ENCODE results near the gene TAGLN2. TPM values are rescaled to one million over a fixed set of nuclear protein-coding genes. Genes with fewer than 3 reads are reported as not detected.

The TAGLN2 gene
- polyA plus RNA-seq, 3 donors: 658 to 1,259 (median 918) TPM

DNA sequence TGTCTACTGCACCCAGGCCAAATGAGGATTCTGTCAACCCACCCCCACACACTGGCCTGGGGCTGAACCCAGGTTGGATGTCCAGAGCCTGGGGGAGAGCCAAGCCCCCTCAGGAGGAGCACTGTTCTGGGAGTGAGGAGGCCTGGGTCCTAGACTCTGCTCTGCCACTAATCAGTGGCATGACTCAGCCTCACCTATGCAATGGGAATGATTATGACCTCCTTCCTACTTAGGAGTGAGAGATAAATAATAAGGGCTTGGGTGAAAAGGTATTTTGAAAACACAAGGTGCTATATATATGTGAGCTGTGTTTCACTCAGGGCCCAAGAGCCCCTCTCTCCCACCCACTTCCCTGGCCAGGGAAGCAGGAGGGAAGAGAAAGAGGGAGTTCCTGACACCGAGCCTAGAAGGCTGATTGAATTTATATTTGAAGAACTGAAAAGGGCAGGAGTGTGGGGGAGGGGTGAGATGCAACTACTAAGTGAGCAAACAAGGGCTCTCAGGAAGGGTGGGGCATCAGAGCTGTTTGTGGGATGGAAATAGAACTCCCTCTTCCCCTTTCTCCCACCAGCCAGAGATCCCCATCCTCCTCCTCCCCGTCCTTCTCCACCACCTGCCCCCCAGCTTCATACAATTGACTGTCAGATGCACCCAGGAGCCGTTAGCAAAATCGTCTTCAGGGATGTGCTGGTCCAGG lies 11.9 kb upstream of the TAGLN2 start:
- Mint-ChIP-seq H3K27me3 (ENCODE audit: low read depth in 3 of 3) (peaks cover 0 to 4% (median 2%) of the 10 kb centered on the region in 3 donors), H3K4me3 (peak overlapping the region; percentile 62 to 72), H3K36me3 (peaks cover 0 to 3% of the 10 kb centered on the region in 2 donors), H3K27ac (peak overlapping the region in 4 of 7 donors; percentile 14 to 84 (median 50)), H3K9me3 (peaks cover 0 to 1% (median 0%) of the 10 kb centered on the region in 7 donors), H3K4me1 (peaks cover 60% of the 10 kb centered on the region)
- H3K4me3 ChIP-seq (replicated peaks in 1 of 3; ENCODE audit: low read depth in 2 of 3, low read length in 3 of 3): peak overlapping the region in 1 of 3 experiments; percentile 63
- H3K9me3 ChIP-seq (replicated peaks in 1 of 2; ENCODE audit: control insufficient read depth in 1 of 2, insufficient read depth in 1 of 2, low read length in 2 of 2): no peaks in the 10 kb centered on the region
- H3K4me1 ChIP-seq (ENCODE audit: control insufficient read depth in 1 of 2, insufficient read depth in 2 of 2, low read length in 2 of 2): peaks cover 40 to 50% of the 10 kb centered on the region in 2 donors
- H3K27ac ChIP-seq (ENCODE audit: low read depth in 1 of 2, low read length in 2 of 2): peak overlapping the region; percentile 1 to 43
- no peaks in the 10 kb centered on the region for H3K36me3 ChIP-seq (replicated peaks in 1 of 2; ENCODE audit: control insufficient read depth in 1 of 2, insufficient read depth in 2 of 2, low read length in 2 of 2)
- H2AFZ ChIP-seq (ENCODE audit: insufficient read depth, low read depth, low read length, poor library complexity, severe bottlenecking): peak overlapping the region; percentile 59
- DNase-seq: peak; percentile 27 to 36 (median 31)
- peak overlapping the region; percentile 77 for H3K4me2 ChIP-seq (replicated peaks; ENCODE audit: extremely low read depth, low read length, poor library complexity, severe bottlenecking)
- H4K20me1 ChIP-seq (ENCODE audit: insufficient read depth, low read length): no peaks in the 10 kb centered on the region
- TF ChIP-seq, protein P1, sequence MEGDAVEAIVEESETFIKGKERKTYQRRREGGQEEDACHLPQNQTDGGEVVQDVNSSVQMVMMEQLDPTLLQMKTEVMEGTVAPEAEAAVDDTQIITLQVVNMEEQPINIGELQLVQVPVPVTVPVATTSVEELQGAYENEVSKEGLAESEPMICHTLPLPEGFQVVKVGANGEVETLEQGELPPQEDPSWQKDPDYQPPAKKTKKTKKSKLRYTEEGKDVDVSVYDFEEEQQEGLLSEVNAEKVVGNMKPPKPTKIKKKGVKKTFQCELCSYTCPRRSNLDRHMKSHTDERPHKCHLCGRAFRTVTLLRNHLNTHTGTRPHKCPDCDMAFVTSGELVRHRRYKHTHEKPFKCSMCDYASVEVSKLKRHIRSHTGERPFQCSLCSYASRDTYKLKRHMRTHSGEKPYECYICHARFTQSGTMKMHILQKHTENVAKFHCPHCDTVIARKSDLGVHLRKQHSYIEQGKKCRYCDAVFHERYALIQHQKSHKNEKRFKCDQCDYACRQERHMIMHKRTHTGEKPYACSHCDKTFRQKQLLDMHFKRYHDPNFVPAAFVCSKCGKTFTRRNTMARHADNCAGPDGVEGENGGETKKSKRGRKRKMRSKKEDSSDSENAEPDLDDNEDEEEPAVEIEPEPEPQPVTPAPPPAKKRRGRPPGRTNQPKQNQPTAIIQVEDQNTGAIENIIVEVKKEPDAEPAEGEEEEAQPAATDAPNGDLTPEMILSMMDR (IDR thresholded peaks at IDR 0.05): no peak
- peak overlapping the region; percentile 5 for H3K9ac ChIP-seq (ENCODE audit: insufficient read depth, low read length, poor library complexity, severe bottlenecking)
- H3K79me2 ChIP-seq (ENCODE audit: insufficient read depth, low read length): peaks cover 55% of the 10 kb centered on the region
- H3K27me3 ChIP-seq (ENCODE audit: control insufficient read depth in 2 of 2, insufficient read depth in 2 of 2, low read length in 2 of 2): no peaks in the 10 kb centered on the region
- WGBS (ENCODE audit: insufficient coverage): 3% methylated on average over 3 of the region's 4 CpGs
- intact Hi-C loops (cut with micrococcal nuclease): loop anchor here (2.0 to 10.0 kb wide), 3 partner anchors 70 to 158 kb away; partner anchors contain the start of gene IGSF8 (in 1 of the 2)

DNA sequence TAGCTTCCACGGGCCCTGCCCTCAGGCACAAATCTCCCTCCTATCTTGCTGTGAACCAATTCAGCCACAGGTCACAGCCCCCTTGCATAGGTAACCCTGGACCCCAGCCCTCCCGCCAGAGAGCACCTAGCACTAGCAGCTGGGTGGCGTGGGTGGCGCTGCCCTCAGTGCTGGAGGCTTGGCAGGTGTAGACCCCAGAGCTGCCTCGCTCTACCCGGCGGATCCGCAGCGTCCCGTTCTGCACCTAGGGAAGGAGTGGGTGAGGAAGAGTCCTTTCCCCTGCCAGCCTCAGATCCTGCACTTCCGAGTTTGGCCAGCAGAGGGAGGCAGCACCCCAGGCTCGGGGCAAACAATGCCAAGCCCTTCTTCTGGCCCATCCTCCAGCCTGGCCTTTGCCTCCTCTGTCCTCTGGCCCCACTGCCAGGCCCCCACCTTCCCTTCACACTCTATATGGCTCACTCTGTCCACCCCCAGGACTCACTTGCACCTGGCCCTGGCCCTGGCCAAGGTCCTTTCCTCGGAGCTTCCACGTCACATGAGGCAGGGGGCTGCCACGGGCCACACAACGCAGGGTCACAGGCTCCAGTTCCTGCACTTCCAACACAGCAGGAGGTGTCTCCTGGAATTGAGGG lies 11.1 kb upstream of the TAGLN2 start:
- no peak overlapping the region for H2AFZ ChIP-seq (ENCODE audit: insufficient read depth, low read depth, low read length, poor library complexity, severe bottlenecking)
- TF ChIP-seq, protein P1 (IDR thresholded peaks at IDR 0.05): peak; percentile 99
- no peaks in the 10 kb centered on the region for H3K9me3 ChIP-seq (replicated peaks in 1 of 2; ENCODE audit: control insufficient read depth in 1 of 2, insufficient read depth in 1 of 2, low read length in 2 of 2)
- H3K36me3 Mint-ChIP-seq: peaks cover 0 to 3% of the 10 kb centered on the region in 2 donors
- no peaks in the 10 kb centered on the region for H3K27me3 ChIP-seq (ENCODE audit: control insufficient read depth in 2 of 2, insufficient read depth in 2 of 2, low read length in 2 of 2)
- H3K4me1 ChIP-seq (ENCODE audit: control insufficient read depth in 1 of 2, insufficient read depth in 2 of 2, low read length in 2 of 2): peaks cover 40 to 50% of the 10 kb centered on the region in 2 donors
- H4K20me1 ChIP-seq (ENCODE audit: insufficient read depth, low read length): no peaks in the 10 kb centered on the region
- peak overlapping the region in 1 of 3 experiments; percentile 63 for H3K4me3 ChIP-seq (replicated peaks in 1 of 3; ENCODE audit: low read depth in 2 of 3, low read length in 3 of 3)
- peak overlapping the region in 1 of 2 donors; percentile 43 for H3K27ac ChIP-seq (ENCODE audit: low read depth in 1 of 2, low read length in 2 of 2)
- H3K79me2 ChIP-seq (ENCODE audit: insufficient read depth, low read length): peaks cover 50% of the 10 kb centered on the region
- peak; percentile 65 to 72 (median 69) for DNase-seq
- H3K27me3 Mint-ChIP-seq (ENCODE audit: low read depth in 3 of 3): peaks cover 0 to 2% (median 2%) of the 10 kb centered on the region in 3 donors
- peaks cover 57% of the 10 kb centered on the region for H3K4me1 Mint-ChIP-seq
- 31% methylated on average over 16 of the region's 16 CpGs for WGBS (ENCODE audit: insufficient coverage)
- H3K9me3 Mint-ChIP-seq: peaks cover 0 to 1% (median 0%) of the 10 kb centered on the region in 7 donors
- H3K36me3 ChIP-seq (replicated peaks in 1 of 2; ENCODE audit: control insufficient read depth in 1 of 2, insufficient read depth in 2 of 2, low read length in 2 of 2): no peaks in the 10 kb centered on the region
- peak overlapping the region; percentile 5 for H3K9ac ChIP-seq (ENCODE audit: insufficient read depth, low read length, poor library complexity, severe bottlenecking)
- no peak overlapping the region for H3K4me3 Mint-ChIP-seq
- peak overlapping the region in 6 of 7 donors; percentile 17 to 75 (median 48) for H3K27ac Mint-ChIP-seq
- intact Hi-C loops (cut with micrococcal nuclease): loop anchor here (2.0 to 10.0 kb wide), 3 partner anchors 70 to 158 kb away; partner anchors contain the start of gene IGSF8 (in 1 of the 2)
- H3K4me2 ChIP-seq (replicated peaks; ENCODE audit: extremely low read depth, low read length, poor library complexity, severe bottlenecking): peak overlapping the region; percentile 77

Measured in CD14-positive monocyte (primary cell).